Astrocyte (in vitro differentiated cells and primary cell): Measurements from ENCODE around the gene USP31. TPM values are rescaled to one million over a fixed set of nuclear protein-coding genes. Genes with fewer than 3 reads are reported as not detected.

ENCODE experiments used
- DNase-seq: peaks from one replicate; pipeline ENCODE4 v3.0.0-alpha.2; 2010; ENCODE audit warnings: low read depth
- FAIRE-seq: peaks from 2 replicates; lab custom pipeline; 2011; peaks lifted over from hg19 to GRCh38; lab: Jason Lieb, UNC
- H2AFZ ChIP-seq: 2 replicates; pipeline ENCODE4 v1.6.0; 2012; ENCODE audit warnings: low read depth, low read length, inconsistent platforms
- H3K27ac ChIP-seq: 2 replicates; pipeline ENCODE4 v1.5.1; 2011; ENCODE audit warnings: low read depth, low read length, inconsistent platforms
- H3K27me3 ChIP-seq: 2 replicates; pipeline ENCODE4 v1.6.0; 2011; ENCODE audit warnings: low read length, inconsistent platforms; ENCODE audit not compliant: insufficient read depth
- H3K36me3 ChIP-seq: 2 replicates; pipeline ENCODE4 v1.5.1; 2011; ENCODE audit warnings: low read length, inconsistent platforms; ENCODE audit not compliant: insufficient read depth
- H3K4me1 ChIP-seq: 2 replicates; pipeline ENCODE4 v1.5.1; 2011; ENCODE audit warnings: low read length, inconsistent platforms; ENCODE audit not compliant: insufficient read depth
- H3K4me2 ChIP-seq: 2 replicates; pipeline ENCODE4 v1.6.0; 2012; ENCODE audit warnings: low read length, inconsistent platforms
- H3K4me3 ChIP-seq: 2 replicates; pipeline ENCODE4 v1.5.1; 2011; ENCODE audit warnings: low read depth, mild to moderate bottlenecking, low read length, inconsistent platforms; ENCODE audit not compliant: insufficient read depth
- H3K79me2 ChIP-seq: 2 replicates; pipeline ENCODE4 v1.6.0; 2012; ENCODE audit warnings: mild to moderate bottlenecking, low read length, inconsistent platforms; ENCODE audit not compliant: insufficient read depth
- H3K9ac ChIP-seq: 2 replicates; pipeline ENCODE4 v1.6.0; 2012; ENCODE audit warnings: mild to moderate bottlenecking, low read length, inconsistent platforms
- H3K9me3 ChIP-seq: 2 replicates; pipeline ENCODE4 v1.5.1; 2012; ENCODE audit warnings: low read depth, mild to moderate bottlenecking, low read length, inconsistent platforms; ENCODE audit not compliant: insufficient read depth
- H4K20me1 ChIP-seq: 2 replicates; pipeline ENCODE4 v1.6.0; 2012; ENCODE audit warnings: low read length, inconsistent platforms; ENCODE audit not compliant: insufficient read depth
- H3K27ac Mint-ChIP-seq: one replicate; pipeline ENCODE4 v1.8.0; 2021; ENCODE audit warnings: mild to moderate bottlenecking, mixed read lengths; ENCODE audit not compliant: unreplicated experiment
- H3K27me3 Mint-ChIP-seq: one replicate; pipeline ENCODE4 v1.8.0; 2021; ENCODE audit warnings: low read depth, mixed read lengths; ENCODE audit not compliant: unreplicated experiment
- H3K36me3 Mint-ChIP-seq: one replicate; pipeline ENCODE4 v1.8.0; 2021; ENCODE audit warnings: low read depth, mixed read lengths; ENCODE audit not compliant: unreplicated experiment
- H3K4me1 Mint-ChIP-seq: one replicate; pipeline ENCODE4 v1.8.0; 2021; ENCODE audit warnings: low read depth, mixed read lengths; ENCODE audit not compliant: unreplicated experiment
- H3K4me3 Mint-ChIP-seq: one replicate; pipeline ENCODE4 v1.8.0; 2021; ENCODE audit warnings: mild to moderate bottlenecking, moderate library complexity, mixed read lengths; ENCODE audit not compliant: unreplicated experiment
- H3K9me3 Mint-ChIP-seq: one replicate; pipeline ENCODE4 v1.8.0; 2021; ENCODE audit warnings: mild to moderate bottlenecking, mixed read lengths; ENCODE audit not compliant: unreplicated experiment
- EZH2 ChIP-seq: IDR thresholded peaks from 2 replicates; pipeline ENCODE4 v1.6.1; 2012; ENCODE audit warnings: mild to moderate bottlenecking, low read length, inconsistent platforms; ENCODE audit not compliant: insufficient read depth
- total RNA-seq: library from RNA; stranded (reverse); gene quantifications from 2 replicates; pipeline ENCODE4 v1.2.1, GENCODE V29; 2021
- TF ChIP-seq, protein P1 (sequence below): IDR thresholded peaks from 2 replicates; pipeline ENCODE4 v1.5.1; 2011; ENCODE audit warnings: low read depth, mild to moderate bottlenecking, inconsistent platforms, low read length, moderate library complexity; ENCODE audit not compliant: insufficient read depth

Gene USP31
- total RNA-seq, 1 donor from 2014 or later = 9.4 TPM

DNA sequence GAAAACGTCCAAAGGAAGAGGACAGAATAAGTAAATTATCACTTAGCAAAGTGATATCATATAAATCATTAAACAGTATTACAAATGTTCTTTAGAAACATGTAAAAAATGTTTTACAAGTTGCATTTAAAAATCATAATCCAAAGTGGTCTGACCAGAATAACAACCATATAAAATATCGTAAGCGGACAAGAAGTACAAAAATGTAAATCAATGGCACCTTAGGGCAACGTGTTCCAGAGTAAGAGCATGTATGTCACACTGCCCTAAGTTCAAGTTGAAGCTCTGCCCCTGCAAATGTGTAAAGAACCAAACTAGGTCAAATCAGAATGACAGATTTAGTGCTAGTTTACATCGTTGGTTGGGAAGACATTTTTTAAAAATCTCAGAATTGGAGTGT, 11.4 kb downstream of the USP31 start:
- FAIRE-seq = no peak
- no peaks in the 10 kb centered on the region for H3K27me3 ChIP-seq
- Mint-ChIP-seq H3K4me1 (no peaks in the 10 kb centered on the region), H3K27ac (no peak overlapping the region), H3K9me3 (peaks cover 28% of the 10 kb centered on the region), H3K36me3 (peaks cover 5% of the 10 kb centered on the region), H3K27me3 (no peaks in the 10 kb centered on the region), H3K4me3 (no peak overlapping the region)
- H3K4me3 ChIP-seq = no peak overlapping the region
- TF ChIP-seq, protein P1, sequence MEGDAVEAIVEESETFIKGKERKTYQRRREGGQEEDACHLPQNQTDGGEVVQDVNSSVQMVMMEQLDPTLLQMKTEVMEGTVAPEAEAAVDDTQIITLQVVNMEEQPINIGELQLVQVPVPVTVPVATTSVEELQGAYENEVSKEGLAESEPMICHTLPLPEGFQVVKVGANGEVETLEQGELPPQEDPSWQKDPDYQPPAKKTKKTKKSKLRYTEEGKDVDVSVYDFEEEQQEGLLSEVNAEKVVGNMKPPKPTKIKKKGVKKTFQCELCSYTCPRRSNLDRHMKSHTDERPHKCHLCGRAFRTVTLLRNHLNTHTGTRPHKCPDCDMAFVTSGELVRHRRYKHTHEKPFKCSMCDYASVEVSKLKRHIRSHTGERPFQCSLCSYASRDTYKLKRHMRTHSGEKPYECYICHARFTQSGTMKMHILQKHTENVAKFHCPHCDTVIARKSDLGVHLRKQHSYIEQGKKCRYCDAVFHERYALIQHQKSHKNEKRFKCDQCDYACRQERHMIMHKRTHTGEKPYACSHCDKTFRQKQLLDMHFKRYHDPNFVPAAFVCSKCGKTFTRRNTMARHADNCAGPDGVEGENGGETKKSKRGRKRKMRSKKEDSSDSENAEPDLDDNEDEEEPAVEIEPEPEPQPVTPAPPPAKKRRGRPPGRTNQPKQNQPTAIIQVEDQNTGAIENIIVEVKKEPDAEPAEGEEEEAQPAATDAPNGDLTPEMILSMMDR = no peak
- TF ChIP-seq EZH2 = no peak
- DNase-seq = no peak
- peaks cover 71% of the 10 kb centered on the region for H4K20me1 ChIP-seq
- H2AFZ ChIP-seq = no peak overlapping the region
- no peaks in the 10 kb centered on the region for H3K36me3 ChIP-seq
- H3K27ac ChIP-seq = no peak overlapping the region
- H3K79me2 ChIP-seq = peaks cover 100% of the 10 kb centered on the region
- peaks cover 4% of the 10 kb centered on the region for H3K9me3 ChIP-seq
- no peak overlapping the region for H3K9ac ChIP-seq
- H3K4me1 ChIP-seq = peaks cover 8% of the 10 kb centered on the region
- H3K4me2 ChIP-seq = no peak overlapping the region

- peaks cover 5% of the 10 kb centered on the region for H3K36me3 Mint-ChIP-seq
- no peak for FAIRE-seq
- Histone ChIP-seq H4K20me1 (peaks cover 67% of the 10 kb centered on the region), H3K9ac (no peak overlapping the region), H3K9me3 (peaks cover 4% of the 10 kb centered on the region), H3K4me3 (no peak overlapping the region), H3K36me3 (no peaks in the 10 kb centered on the region), H3K4me1 (peaks cover 7% of the 10 kb centered on the region), H2AFZ (no peak overlapping the region), H3K27me3 (no peaks in the 10 kb centered on the region), H3K4me2 (no peak overlapping the region), H3K79me2 (peaks cover 100% of the 10 kb centered on the region), H3K27ac (no peak overlapping the region)
- no peaks in the 10 kb centered on the region for H3K27me3 Mint-ChIP-seq
- H3K27ac Mint-ChIP-seq = no peak overlapping the region
- peaks cover 28% of the 10 kb centered on the region for H3K9me3 Mint-ChIP-seq
- H3K4me3 Mint-ChIP-seq = no peak overlapping the region
- H3K4me1 Mint-ChIP-seq = peaks cover under 1% of the 10 kb centered on the region
- TF ChIP-seq EZH2 = no peak
- TF ChIP-seq, protein P1 = no peak
- DNase-seq = no peak
Measured at GRCh38 chr16:23137256-23137655, 12.0 kb downstream of the USP31 start.

GRCh38 chr16:23134274-23134673, 15.0 kb downstream of the USP31 start:
- no peak for FAIRE-seq
- peaks cover 4% of the 10 kb centered on the region for H3K9me3 ChIP-seq
- H3K4me1 ChIP-seq = peaks cover 5% of the 10 kb centered on the region
- Mint-ChIP-seq H3K4me1 (peaks cover 5% of the 10 kb centered on the region), H3K27me3 (no peaks in the 10 kb centered on the region), H3K4me3 (no peak overlapping the region), H3K9me3 (peaks cover 28% of the 10 kb centered on the region), H3K27ac (no peak overlapping the region), H3K36me3 (peaks cover 5% of the 10 kb centered on the region)
- TF ChIP-seq EZH2 = no peak
- TF ChIP-seq, protein P1 = no peak
- H3K4me2 ChIP-seq = no peak overlapping the region
- no peaks in the 10 kb centered on the region for H3K27me3 ChIP-seq
- no peak overlapping the region for H2AFZ ChIP-seq
- H3K9ac ChIP-seq = no peak overlapping the region
- H4K20me1 ChIP-seq = peaks cover 72% of the 10 kb centered on the region
- H3K27ac ChIP-seq = no peak overlapping the region
- H3K36me3 ChIP-seq = no peaks in the 10 kb centered on the region
- no peak for DNase-seq
- H3K4me3 ChIP-seq = no peak overlapping the region
- peaks cover 99% of the 10 kb centered on the region for H3K79me2 ChIP-seq
